ENCODE results near the gene VSIG1. TPM values are rescaled to one million over a fixed set of nuclear protein-coding genes. Genes with fewer than 3 reads are reported as not detected.
A peak's percentile ranks its signal among the peaks of the same experiment; 100 is the strongest.

VSIG1 gene
- total RNA-seq, 1 experiment from 2014 or later, result 0.07 TPM

DNA sequence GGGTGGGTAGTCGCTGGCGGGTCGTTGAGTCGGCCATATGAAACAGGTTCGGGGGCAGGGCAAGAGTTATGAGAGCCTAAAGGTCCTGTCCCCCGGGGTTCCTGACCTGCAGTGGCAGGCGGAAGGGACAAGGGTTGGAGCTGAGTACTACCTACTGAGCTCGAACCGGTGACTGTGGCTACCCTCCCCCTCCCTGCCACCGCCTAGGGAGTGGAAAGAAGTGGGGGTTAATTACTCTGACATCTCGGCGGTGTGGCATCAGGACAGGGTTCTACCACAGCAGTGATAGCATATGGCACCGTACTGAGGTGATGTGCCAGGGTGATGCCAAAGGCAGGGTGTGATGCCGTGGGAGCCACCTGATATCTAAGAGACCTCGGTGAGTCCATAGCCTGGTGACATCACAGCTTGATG, 47.0 kb downstream of the VSIG1 start:
- peak overlapping the region; percentile 67 to 85 for H3K4me3 ChIP-seq (replicated peaks in 1 of 2; ENCODE audit: low read depth in 1 of 2, low read length in 2 of 2)
- DNase-seq (ENCODE audit: low read depth, low spot score) (peak; percentile 8), ATAC-seq (peak; percentile 57)
- H3K4me1 ChIP-seq (ENCODE audit: control insufficient read depth in 1 of 2, insufficient read depth in 2 of 2, low read length in 2 of 2), result peaks cover 0 to 2% of the 10 kb centered on the region in 2 experiments; a peak in 2 of 4 replicates
- CTCF ChIA-PET, result no interaction called here
- H4K20me1 ChIP-seq (ENCODE audit: insufficient read depth), result no peaks in the 10 kb centered on the region
- POLR2A ChIA-PET, result no interaction called here
- TF ChIP-seq EGR1 (IDR thresholded peaks at IDR 0.05; ENCODE audit: low read depth), result no peak
- no peak for TF ChIP-seq YY1 (IDR thresholded peaks at IDR 0.05; ENCODE audit: extremely low read depth, insufficient replicate concordance, low read depth, low read length)
- TF ChIP-seq EZH2 (IDR thresholded peaks at IDR 0.05), result no peak
- no peak for TF ChIP-seq JUND (IDR thresholded peaks at IDR 0.05)
- TF ChIP-seq POLR2AphosphoS5 (IDR thresholded peaks at IDR 0.05; ENCODE audit: low read depth, low read length), result no peak
- TF ChIP-seq, protein P1, sequence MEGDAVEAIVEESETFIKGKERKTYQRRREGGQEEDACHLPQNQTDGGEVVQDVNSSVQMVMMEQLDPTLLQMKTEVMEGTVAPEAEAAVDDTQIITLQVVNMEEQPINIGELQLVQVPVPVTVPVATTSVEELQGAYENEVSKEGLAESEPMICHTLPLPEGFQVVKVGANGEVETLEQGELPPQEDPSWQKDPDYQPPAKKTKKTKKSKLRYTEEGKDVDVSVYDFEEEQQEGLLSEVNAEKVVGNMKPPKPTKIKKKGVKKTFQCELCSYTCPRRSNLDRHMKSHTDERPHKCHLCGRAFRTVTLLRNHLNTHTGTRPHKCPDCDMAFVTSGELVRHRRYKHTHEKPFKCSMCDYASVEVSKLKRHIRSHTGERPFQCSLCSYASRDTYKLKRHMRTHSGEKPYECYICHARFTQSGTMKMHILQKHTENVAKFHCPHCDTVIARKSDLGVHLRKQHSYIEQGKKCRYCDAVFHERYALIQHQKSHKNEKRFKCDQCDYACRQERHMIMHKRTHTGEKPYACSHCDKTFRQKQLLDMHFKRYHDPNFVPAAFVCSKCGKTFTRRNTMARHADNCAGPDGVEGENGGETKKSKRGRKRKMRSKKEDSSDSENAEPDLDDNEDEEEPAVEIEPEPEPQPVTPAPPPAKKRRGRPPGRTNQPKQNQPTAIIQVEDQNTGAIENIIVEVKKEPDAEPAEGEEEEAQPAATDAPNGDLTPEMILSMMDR (IDR thresholded peaks at IDR 0.05 in 2 of 3, conservative IDR thresholded peaks at IDR 0.05 in 1 of 3; ENCODE audit: borderline replicate concordance in 1 of 3, insufficient read depth in 1 of 3, low read depth in 2 of 3, low read length in 2 of 3), result no peak
- TF ChIP-seq, protein P2, sequence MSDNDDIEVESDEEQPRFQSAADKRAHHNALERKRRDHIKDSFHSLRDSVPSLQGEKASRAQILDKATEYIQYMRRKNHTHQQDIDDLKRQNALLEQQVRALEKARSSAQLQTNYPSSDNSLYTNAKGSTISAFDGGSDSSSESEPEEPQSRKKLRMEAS (IDR thresholded peaks at IDR 0.05), result no peak
- TF ChIP-seq EZH2phosphoT487 (IDR thresholded peaks at IDR 0.05; ENCODE audit: borderline replicate concordance), result no peak
- no peak for TF ChIP-seq CBX3 (IDR thresholded peaks at IDR 0.05; ENCODE audit: low read depth)
- TF ChIP-seq, protein P3, sequence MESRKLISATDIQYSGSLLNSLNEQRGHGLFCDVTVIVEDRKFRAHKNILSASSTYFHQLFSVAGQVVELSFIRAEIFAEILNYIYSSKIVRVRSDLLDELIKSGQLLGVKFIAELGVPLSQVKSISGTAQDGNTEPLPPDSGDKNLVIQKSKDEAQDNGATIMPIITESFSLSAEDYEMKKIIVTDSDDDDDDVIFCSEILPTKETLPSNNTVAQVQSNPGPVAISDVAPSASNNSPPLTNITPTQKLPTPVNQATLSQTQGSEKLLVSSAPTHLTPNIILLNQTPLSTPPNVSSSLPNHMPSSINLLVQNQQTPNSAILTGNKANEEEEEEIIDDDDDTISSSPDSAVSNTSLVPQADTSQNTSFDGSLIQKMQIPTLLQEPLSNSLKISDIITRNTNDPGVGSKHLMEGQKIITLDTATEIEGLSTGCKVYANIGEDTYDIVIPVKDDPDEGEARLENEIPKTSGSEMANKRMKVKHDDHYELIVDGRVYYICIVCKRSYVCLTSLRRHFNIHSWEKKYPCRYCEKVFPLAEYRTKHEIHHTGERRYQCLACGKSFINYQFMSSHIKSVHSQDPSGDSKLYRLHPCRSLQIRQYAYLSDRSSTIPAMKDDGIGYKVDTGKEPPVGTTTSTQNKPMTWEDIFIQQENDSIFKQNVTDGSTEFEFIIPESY (IDR thresholded peaks at IDR 0.05; ENCODE audit: extremely low read depth, insufficient replicate concordance, low read length), result no peak
- TF ChIP-seq SIN3A (IDR thresholded peaks at IDR 0.05; ENCODE audit: low read depth), result no peak
- TF ChIP-seq, protein P4, sequence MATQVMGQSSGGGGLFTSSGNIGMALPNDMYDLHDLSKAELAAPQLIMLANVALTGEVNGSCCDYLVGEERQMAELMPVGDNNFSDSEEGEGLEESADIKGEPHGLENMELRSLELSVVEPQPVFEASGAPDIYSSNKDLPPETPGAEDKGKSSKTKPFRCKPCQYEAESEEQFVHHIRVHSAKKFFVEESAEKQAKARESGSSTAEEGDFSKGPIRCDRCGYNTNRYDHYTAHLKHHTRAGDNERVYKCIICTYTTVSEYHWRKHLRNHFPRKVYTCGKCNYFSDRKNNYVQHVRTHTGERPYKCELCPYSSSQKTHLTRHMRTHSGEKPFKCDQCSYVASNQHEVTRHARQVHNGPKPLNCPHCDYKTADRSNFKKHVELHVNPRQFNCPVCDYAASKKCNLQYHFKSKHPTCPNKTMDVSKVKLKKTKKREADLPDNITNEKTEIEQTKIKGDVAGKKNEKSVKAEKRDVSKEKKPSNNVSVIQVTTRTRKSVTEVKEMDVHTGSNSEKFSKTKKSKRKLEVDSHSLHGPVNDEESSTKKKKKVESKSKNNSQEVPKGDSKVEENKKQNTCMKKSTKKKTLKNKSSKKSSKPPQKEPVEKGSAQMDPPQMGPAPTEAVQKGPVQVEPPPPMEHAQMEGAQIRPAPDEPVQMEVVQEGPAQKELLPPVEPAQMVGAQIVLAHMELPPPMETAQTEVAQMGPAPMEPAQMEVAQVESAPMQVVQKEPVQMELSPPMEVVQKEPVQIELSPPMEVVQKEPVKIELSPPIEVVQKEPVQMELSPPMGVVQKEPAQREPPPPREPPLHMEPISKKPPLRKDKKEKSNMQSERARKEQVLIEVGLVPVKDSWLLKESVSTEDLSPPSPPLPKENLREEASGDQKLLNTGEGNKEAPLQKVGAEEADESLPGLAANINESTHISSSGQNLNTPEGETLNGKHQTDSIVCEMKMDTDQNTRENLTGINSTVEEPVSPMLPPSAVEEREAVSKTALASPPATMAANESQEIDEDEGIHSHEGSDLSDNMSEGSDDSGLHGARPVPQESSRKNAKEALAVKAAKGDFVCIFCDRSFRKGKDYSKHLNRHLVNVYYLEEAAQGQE (IDR thresholded peaks at IDR 0.05; ENCODE audit: low read depth), result no peak
- no peak for TF ChIP-seq ZNF274 (IDR thresholded peaks at IDR 0.05; ENCODE audit: low read depth, low read length)
- no peak overlapping the region for H3K27ac ChIP-seq (ENCODE audit: low read depth, low read length)
- H3K9ac ChIP-seq (ENCODE audit: low read length), result peak overlapping the region; percentile 45
- TSS peak; percentile 79 for BruUV-seq (replicated peaks)
- no peaks in the 10 kb centered on the region for H3K27me3 ChIP-seq (ENCODE audit: insufficient read depth, low read length)
- RAD21 ChIA-PET (ENCODE audit: low non-redundant PET in 1 of 2, low total read pairs in 2 of 2, uncharacterized antibody in 2 of 2, unreplicated experiment in 2 of 2), result no interaction called here
- H3K36me3 ChIP-seq (ENCODE audit: control insufficient read depth in 1 of 2, insufficient read depth in 2 of 2, low read length in 2 of 2), result peaks cover 0 to 3% of the 10 kb centered on the region in 2 experiments; a peak in 2 of 4 replicates
- H3K9me3 ChIP-seq (ENCODE audit: control insufficient read depth in 1 of 2, insufficient read depth in 1 of 2, low read depth in 1 of 2, low read length in 2 of 2), result no peaks in the 10 kb centered on the region
- no peaks in the 10 kb centered on the region for H3K9me2 ChIP-seq (ENCODE audit: insufficient read depth)
- no peak overlapping the region for H2AFZ ChIP-seq (ENCODE audit: low read depth, low read length, poor library complexity, severe bottlenecking)
- H3K4me2 ChIP-seq (ENCODE audit: low read length), result peak overlapping the region; percentile 81
- intact Hi-C loops (cut with micrococcal nuclease), result no loop called here
- peaks cover 24% of the 10 kb centered on the region for H3K79me2 ChIP-seq (ENCODE audit: insufficient read depth, low read length)

Data from HCT116 (cell line).